ENCODE results near the gene MRPL43.

GRCh38 chr10:101022967-101023705, 35.8 kb upstream of the MRPL43 start:
- TF ChIP-seq CTCF (IDR thresholded peaks at IDR 0.05): no peak
- TF ChIP-seq POLR2A (IDR thresholded peaks at IDR 0.05): no peak
- TF ChIP-seq POLR2AphosphoS5 (IDR thresholded peaks at IDR 0.05): no peak
